Neural cell (in vitro differentiated cells): ENCODE results near the gene KCNT1. TPM values are rescaled to one million over a fixed set of nuclear protein-coding genes. Genes with fewer than 3 reads are reported as not detected.

Source experiments
- H2AFZ ChIP-seq: fragments of 200-600, 300-800 bp; sonication (generic), shearing (Covaris generic); 2 replicates; pipeline ENCODE4 v1.6.0; 2014; ENCODE audit warnings: low read depth, mild to moderate bottlenecking, antibody characterized with exemption, low read length, moderate library complexity
- H3F3A ChIP-seq: fragments of 200-600 bp; shearing (Covaris generic); 2 replicates; pipeline ENCODE4 v1.6.1; 2016; ENCODE audit warnings: mild to moderate bottlenecking, moderate library complexity, mixed read lengths, antibody characterized with exemption, low read length; ENCODE audit not compliant: insufficient read depth, poor library complexity, severe bottlenecking
- H3K27ac ChIP-seq: fragments of 200-600, 300-800 bp; sonication (generic), shearing (Covaris generic); 2 replicates; pipeline ENCODE4 v1.5.1; 2014; ENCODE audit warnings: mild to moderate bottlenecking, low read length, moderate library complexity
- H3K27me3 ChIP-seq: fragments of 300-800, 200-600 bp; sonication (generic), shearing (Covaris generic); 2 replicates; pipeline ENCODE4 v1.6.0; 2014; ENCODE audit warnings: mild to moderate bottlenecking, low read depth, low read length, moderate library complexity; ENCODE audit not compliant: insufficient read depth
- H3K36me3 ChIP-seq: fragments of 300-800, 200-600 bp; sonication (generic), shearing (Covaris generic); 2 replicates; pipeline ENCODE4 v1.5.1; 2014; ENCODE audit warnings: mild to moderate bottlenecking, antibody characterized with exemption, low read length, moderate library complexity; ENCODE audit not compliant: insufficient read depth
- H3K4me2 ChIP-seq: fragments of 300-800, 200-600 bp; sonication (generic), shearing (Covaris generic); 2 replicates; pipeline ENCODE4 v1.6.0; 2014; ENCODE audit warnings: mild to moderate bottlenecking, low read length
- H3K4me3 ChIP-seq: fragments of 300-800, 200-600 bp; sonication (generic), shearing (Covaris generic); 2 replicates; pipeline ENCODE4 v1.5.1; 2014; ENCODE audit warnings: mild to moderate bottlenecking, low read length, moderate library complexity
- H3K79me2 ChIP-seq: fragments of 200-600 bp; shearing (Covaris generic); replicated peaks from 2 replicates; pipeline ENCODE4 v1.6.0; 2014; ENCODE audit warnings: mild to moderate bottlenecking, low read length, moderate library complexity; ENCODE audit not compliant: insufficient read depth
- H3K9ac ChIP-seq: fragments of 300-800, 200-600 bp; sonication (generic), shearing (Covaris generic); 2 replicates; pipeline ENCODE4 v1.6.1; 2016; ENCODE audit warnings: mild to moderate bottlenecking, low read length, mixed read lengths
- H3K9me2 ChIP-seq: fragments of 200-600 bp; shearing (Covaris generic); 2 replicates; pipeline ENCODE4 v1.6.1; 2016; ENCODE audit warnings: mild to moderate bottlenecking, low read length, mixed read lengths; ENCODE audit not compliant: insufficient read depth
- H3K9me3 ChIP-seq: fragments of 200-600, 300-800 bp; sonication (generic), shearing (Covaris generic); 2 replicates; pipeline ENCODE4 v1.6.1; 2016; ENCODE audit warnings: mild to moderate bottlenecking, mixed run types, low read length, moderate library complexity, mixed read lengths
- H4K20me1 ChIP-seq: fragments of 200-600 bp; shearing (Covaris generic); 2 replicates; pipeline ENCODE4 v1.6.1; 2016; ENCODE audit warnings: mild to moderate bottlenecking, mixed run types; ENCODE audit not compliant: insufficient read depth
- CTCF ChIP-seq: fragments of 450-650 bp; IDR thresholded peaks from 2 replicates; pipeline ENCODE4 v1.5.1; 2014; ENCODE audit warnings: antibody characterized with exemption, mild to moderate bottlenecking, moderate library complexity; ENCODE audit not compliant: poor library complexity, severe bottlenecking
- EP300 ChIP-seq: fragments of 450-650 bp; conservative IDR thresholded peaks from 2 replicates; pipeline ENCODE4 v1.6.1; 2014; ENCODE audit warnings: antibody characterized with exemption, mild to moderate bottlenecking, moderate library complexity; ENCODE audit not compliant: poor library complexity, severe bottlenecking
- EZH2 ChIP-seq: fragments of 200-600, 300-800 bp; shearing (Covaris generic), sonication (generic); IDR thresholded peaks from 2 replicates; pipeline ENCODE4 v1.6.1; 2014; ENCODE audit warnings: antibody characterized with exemption, low read length, borderline replicate concordance, mild to moderate bottlenecking; ENCODE audit not compliant: insufficient read depth, poor library complexity, severe bottlenecking
- MXI1 ChIP-seq: fragments of 450-650 bp; conservative IDR thresholded peaks from 2 replicates; pipeline ENCODE4 v1.6.1; 2014; ENCODE audit warnings: antibody characterized with exemption, mild to moderate bottlenecking; ENCODE audit not compliant: poor library complexity, severe bottlenecking
- POLR2AphosphoS5 ChIP-seq: IDR thresholded peaks from 2 replicates; pipeline ENCODE4 v1.6.1; 2012
- RAD21 ChIP-seq: fragments of 450-650 bp; conservative IDR thresholded peaks from 2 replicates; pipeline ENCODE4 v1.6.1; 2014; ENCODE audit warnings: antibody characterized with exemption, mild to moderate bottlenecking, moderate library complexity
- REST ChIP-seq: IDR thresholded peaks from 2 replicates; pipeline ENCODE4 v1.6.1; 2012; ENCODE audit warnings: borderline replicate concordance
- SMC3 ChIP-seq: fragments of 450-650 bp; conservative IDR thresholded peaks from 2 replicates; pipeline ENCODE4 v1.6.1; 2014; ENCODE audit warnings: antibody characterized with exemption, mild to moderate bottlenecking, moderate library complexity; ENCODE audit not compliant: poor library complexity
- TAF1 ChIP-seq: IDR thresholded peaks from 2 replicates; pipeline ENCODE4 v1.6.1; 2012; ENCODE audit warnings: low read depth
- polyA plus RNA-seq: library from polyadenylated mRNA; depleted of rRNA; stranded (reverse); fragments of >200 nt; gene quantifications from 2 replicates; pipeline ENCODE4 v1.2.3, GENCODE V29; 2014

KCNT1 gene
- polyA plus RNA-seq, 1 donor from 2014 or later: 0.67 TPM

GRCh38 chr9:135743021-135743420 is 41.0 kb downstream of the KCNT1 start:
- Histone ChIP-seq H3K27me3 (no peaks in the 10 kb centered on the region), H2AFZ (no peak overlapping the region), H3K36me3 (no peaks in the 10 kb centered on the region), H3K9ac (no peak overlapping the region), H3K79me2 (no peaks in the 10 kb centered on the region), H3F3A (no peaks in the 10 kb centered on the region), H4K20me1 (no peaks in the 10 kb centered on the region), H3K9me2 (no peaks in the 10 kb centered on the region), H3K9me3 (no peaks in the 10 kb centered on the region), H3K4me3 (no peak overlapping the region), H3K27ac (no peak overlapping the region), H3K4me2 (no peak overlapping the region)
- TF ChIP-seq SMC3 (no peak), EZH2 (no peak), REST (no peak), EP300 (no peak), POLR2AphosphoS5 (no peak), CTCF (no peak), MXI1 (no peak), RAD21 (no peak), TAF1 (no peak)

GRCh38 chr9:135743546-135744332 is 41.8 kb downstream of the KCNT1 start:
- H3K4me2 ChIP-seq: no peak overlapping the region
- no peak overlapping the region for H3K27ac ChIP-seq
- no peak overlapping the region for H3K9ac ChIP-seq
- H3K79me2 ChIP-seq: no peaks in the 10 kb centered on the region
- H2AFZ ChIP-seq: no peak overlapping the region
- TF ChIP-seq EP300 (no peak), TAF1 (no peak), MXI1 (no peak), RAD21 (no peak), POLR2AphosphoS5 (no peak), EZH2 (no peak), SMC3 (no peak), CTCF (no peak), REST (no peak)
- no peaks in the 10 kb centered on the region for H4K20me1 ChIP-seq
- H3K9me3 ChIP-seq: no peaks in the 10 kb centered on the region
- H3K27me3 ChIP-seq: no peaks in the 10 kb centered on the region
- no peaks in the 10 kb centered on the region for H3K36me3 ChIP-seq
- no peaks in the 10 kb centered on the region for H3F3A ChIP-seq
- H3K9me2 ChIP-seq: no peaks in the 10 kb centered on the region
- no peak overlapping the region for H3K4me3 ChIP-seq
